ENCODE results near the gene RNASET2.
"Not testable (repeated sequence)": the region's sequence is repeated elsewhere in the genome, so short reads cannot be mapped to it uniquely, and the experiment has no call there.

DNA sequence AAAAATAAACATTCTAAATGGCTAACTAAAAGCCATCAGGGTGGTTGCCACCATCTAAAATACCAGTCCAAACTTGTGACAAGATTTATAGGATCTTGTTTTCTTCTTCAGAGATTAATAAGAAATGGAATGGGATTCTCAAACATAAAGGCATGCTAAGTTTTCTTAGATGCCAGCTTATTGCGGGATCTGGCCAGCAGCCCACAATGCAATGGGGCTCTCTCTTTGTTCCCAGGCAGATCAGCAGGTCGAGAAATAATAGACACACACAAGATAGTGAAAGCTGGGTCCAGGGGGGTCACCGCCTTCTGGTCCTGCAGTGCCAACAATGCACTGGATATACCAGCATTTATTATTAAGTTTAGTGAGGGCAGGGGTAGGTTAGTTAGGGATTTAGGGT is 41.4 kb downstream of the RNASET2 start:
- TF ChIP-seq, protein P1, sequence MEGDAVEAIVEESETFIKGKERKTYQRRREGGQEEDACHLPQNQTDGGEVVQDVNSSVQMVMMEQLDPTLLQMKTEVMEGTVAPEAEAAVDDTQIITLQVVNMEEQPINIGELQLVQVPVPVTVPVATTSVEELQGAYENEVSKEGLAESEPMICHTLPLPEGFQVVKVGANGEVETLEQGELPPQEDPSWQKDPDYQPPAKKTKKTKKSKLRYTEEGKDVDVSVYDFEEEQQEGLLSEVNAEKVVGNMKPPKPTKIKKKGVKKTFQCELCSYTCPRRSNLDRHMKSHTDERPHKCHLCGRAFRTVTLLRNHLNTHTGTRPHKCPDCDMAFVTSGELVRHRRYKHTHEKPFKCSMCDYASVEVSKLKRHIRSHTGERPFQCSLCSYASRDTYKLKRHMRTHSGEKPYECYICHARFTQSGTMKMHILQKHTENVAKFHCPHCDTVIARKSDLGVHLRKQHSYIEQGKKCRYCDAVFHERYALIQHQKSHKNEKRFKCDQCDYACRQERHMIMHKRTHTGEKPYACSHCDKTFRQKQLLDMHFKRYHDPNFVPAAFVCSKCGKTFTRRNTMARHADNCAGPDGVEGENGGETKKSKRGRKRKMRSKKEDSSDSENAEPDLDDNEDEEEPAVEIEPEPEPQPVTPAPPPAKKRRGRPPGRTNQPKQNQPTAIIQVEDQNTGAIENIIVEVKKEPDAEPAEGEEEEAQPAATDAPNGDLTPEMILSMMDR (optimal IDR thresholded peaks at IDR 0.05 in 1 of 3, IDR thresholded peaks at IDR 0.05 in 1 of 3, conservative IDR thresholded peaks at IDR 0.05 in 1 of 3; ENCODE audit: extremely low read depth in 1 of 3, insufficient read depth in 2 of 3, low read length in 3 of 3): not testable (repeated sequence)
- not testable (repeated sequence) for TF ChIP-seq EZH2 (IDR thresholded peaks at IDR 0.05; ENCODE audit: low read length)

All from keratinocyte (primary cell).